Measurements from ENCODE around the gene RYR1. TPM values are rescaled to one million over a fixed set of nuclear protein-coding genes. Genes with fewer than 3 reads are reported as not detected.
A peak's percentile ranks its signal among the peaks of the same experiment; 100 is the strongest.
"Not testable (repeated sequence)": the region's sequence is repeated elsewhere in the genome, so short reads cannot be mapped to it uniquely, and the experiment has no call there.

RYR1 gene
- total RNA-seq, 6 experiments from 2014 or later = 0.12 to 1.1 (median 0.49) TPM

GRCh38 chr19:38492181-38492813, 58.8 kb downstream of the RYR1 start:
- H3K27me3 ChIP-seq = no peaks in the 10 kb centered on the region
- H3K27ac ChIP-seq = no peak overlapping the region
- intact Hi-C loops (cut with DNase I) = no loop called here
- ATAC-seq (peak in 2 of 4 donors; percentile 17 to 48), DNase-seq (no peak)
- no peaks in the 10 kb centered on the region for H3K36me3 ChIP-seq
- no peak for TF ChIP-seq CTCF (IDR thresholded peaks at IDR 0.05)
- no peak for TF ChIP-seq POLR2A (IDR thresholded peaks at IDR 0.05)
- no peaks in the 10 kb centered on the region for H3K9me3 ChIP-seq
- H3K4me3 ChIP-seq = no peak overlapping the region
- H3K4me1 ChIP-seq = no peaks in the 10 kb centered on the region
- 53% methylated on average over 8 of the region's 9 CpGs for WGBS (ENCODE audit: insufficient coverage, low coverage, low lambda C conversion rate, missing lambda C conversion rate)

DNA sequence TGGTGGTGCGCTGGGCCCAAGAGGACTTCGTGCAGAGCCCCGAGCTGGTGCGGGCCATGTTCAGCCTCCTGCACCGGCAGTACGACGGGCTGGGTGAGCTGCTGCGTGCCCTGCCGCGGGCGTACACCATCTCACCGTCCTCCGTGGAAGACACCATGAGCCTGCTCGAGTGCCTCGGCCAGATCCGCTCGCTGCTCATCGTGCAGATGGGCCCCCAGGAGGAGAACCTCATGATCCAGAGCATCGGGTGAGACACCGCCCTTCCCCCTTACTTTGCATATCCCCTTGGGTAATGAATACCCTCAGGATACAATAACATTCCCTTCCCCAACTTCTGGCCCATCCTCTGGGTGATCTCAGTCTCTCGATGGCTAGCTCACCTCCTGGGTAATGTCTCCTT, 60.9 kb downstream of the RYR1 start:
- H3K9me3 ChIP-seq = no peaks in the 10 kb centered on the region
- intact Hi-C loops (cut with DNase I) = no loop called here
- no peak overlapping the region for H3K27ac ChIP-seq
- 50% methylated on average over 1 of the region's 21 CpGs for WGBS (ENCODE audit: insufficient coverage, low coverage, low lambda C conversion rate, missing lambda C conversion rate)
- DNase-seq (no peak), ATAC-seq (peak in 1 of 4 donors; percentile 16)
- H3K36me3 ChIP-seq = no peaks in the 10 kb centered on the region
- TF ChIP-seq CTCF (IDR thresholded peaks at IDR 0.05) = no peak
- no peak for TF ChIP-seq POLR2A (IDR thresholded peaks at IDR 0.05)
- no peaks in the 10 kb centered on the region for H3K4me1 ChIP-seq
- no peaks in the 10 kb centered on the region for H3K27me3 ChIP-seq
- no peak overlapping the region for H3K4me3 ChIP-seq

GRCh38 chr19:38495375-38495774, 61.9 kb downstream of the RYR1 start:
- H3K36me3 ChIP-seq; H3K9me3 ChIP-seq; H3K4me1 ChIP-seq; ATAC-seq; intact Hi-C loops (cut with DNase I); H3K27ac ChIP-seq; H3K27me3 ChIP-seq; DNase-seq; H3K4me3 ChIP-seq: not testable (repeated sequence)
- no CpG with 5 or more reads among the region's 2 CpGs for WGBS (ENCODE audit: insufficient coverage, low coverage, low lambda C conversion rate, missing lambda C conversion rate)

GRCh38 chr19:38496116-38496515, 62.6 kb downstream of the RYR1 start:
- Histone ChIP-seq H3K36me3 (no peaks in the 10 kb centered on the region), H3K9me3 (no peaks in the 10 kb centered on the region), H3K4me3 (no peak overlapping the region), H3K27me3 (no peaks in the 10 kb centered on the region), H3K27ac (no peak overlapping the region), H3K4me1 (no peaks in the 10 kb centered on the region)
- intact Hi-C loops (cut with DNase I) = no loop called here
- ATAC-seq (no peak), DNase-seq (no peak)
- 56% methylated on average over 2 of the region's 17 CpGs for WGBS (ENCODE audit: insufficient coverage, low coverage, low lambda C conversion rate, missing lambda C conversion rate)
- no peak for TF ChIP-seq POLR2A (IDR thresholded peaks at IDR 0.05)

DNA sequence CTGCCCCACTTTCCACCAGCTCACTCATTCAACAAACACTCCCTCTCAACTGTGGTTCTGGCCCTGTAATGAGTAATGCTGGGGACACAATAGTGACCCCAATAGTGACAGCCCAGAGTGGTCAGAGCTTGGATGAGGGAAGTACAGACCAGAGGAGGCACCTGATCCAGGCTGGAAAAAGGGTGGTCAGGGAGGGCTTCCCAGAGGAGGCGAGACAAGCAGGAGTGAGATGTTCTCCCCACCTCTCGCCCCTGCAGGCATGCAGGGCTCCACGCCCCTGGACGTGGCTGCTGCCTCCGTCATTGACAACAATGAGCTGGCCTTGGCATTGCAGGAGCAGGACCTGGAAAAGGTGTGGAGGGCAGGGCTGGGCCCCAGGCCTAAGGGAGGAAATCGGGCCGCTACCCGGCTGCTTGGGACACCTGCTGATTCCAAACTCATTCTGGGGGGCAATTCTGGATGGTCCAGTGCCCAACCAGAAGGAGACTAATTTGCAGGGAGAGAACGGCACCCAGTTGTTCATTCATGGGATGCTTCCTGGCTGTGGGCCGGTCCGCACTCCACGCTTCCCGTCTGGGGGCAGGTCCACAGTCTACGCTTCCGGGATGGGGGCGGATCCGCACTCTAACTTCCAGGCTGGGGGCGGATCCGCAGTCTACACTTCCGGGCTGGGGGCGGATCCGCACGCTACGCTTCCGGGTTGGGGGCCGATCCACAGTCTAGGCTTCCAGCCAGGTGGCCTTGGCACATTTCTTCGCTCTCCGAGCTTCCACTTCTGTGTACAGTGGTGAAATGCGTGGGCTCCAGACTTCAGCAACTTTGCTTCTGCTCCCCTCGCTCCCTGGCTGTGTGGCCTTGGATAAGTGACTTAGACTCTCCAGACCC, 63.4 kb downstream of the RYR1 start:
- 60% methylated on average over 1 of the region's 30 CpGs for WGBS (ENCODE audit: insufficient coverage, low coverage, low lambda C conversion rate, missing lambda C conversion rate)
- no peaks in the 10 kb centered on the region for H3K4me1 ChIP-seq
- no peak overlapping the region for H3K4me3 ChIP-seq
- intact Hi-C loops (cut with DNase I) = no loop called here
- no peaks in the 10 kb centered on the region for H3K27me3 ChIP-seq
- ATAC-seq (no peak), DNase-seq (no peak)
- TF ChIP-seq CTCF (IDR thresholded peaks at IDR 0.05) (no peak), POLR2A (IDR thresholded peaks at IDR 0.05) (no peak)
- H3K36me3 ChIP-seq = no peaks in the 10 kb centered on the region
- H3K9me3 ChIP-seq = no peaks in the 10 kb centered on the region
- H3K27ac ChIP-seq = no peak overlapping the region

Data from right lobe of liver (tissue), 6 donors.